Common myeloid progenitor, CD34-positive (primary cell): ENCODE results near the gene USP32.
"Not testable (repeated sequence)": the region's sequence is repeated elsewhere in the genome, so short reads cannot be mapped to it uniquely, and the experiment has no call there.

ENCODE experiments used
- CTCF ChIA-PET: fragments of 350-600 bp; sonication (Branson Sonifier 250); formaldehyde crosslinking; loops from one replicate; lab custom pipeline; 2021; ENCODE audit warnings: antibody characterized with exemption; lab: Charles Lee
- POLR2A ChIA-PET: fragments of 350-600 bp; sonication (Branson Sonifier 250); formaldehyde crosslinking; loops from one replicate; lab custom pipeline; 2021; ENCODE audit warnings: antibody characterized with exemption; lab: Charles Lee
- DNase-seq, 3 donors: peaks; one replicate each; pipeline versions ENCODE4 v3.0.0 to v3.0.0-alpha.2; 2013
- H3K27ac ChIP-seq, 2 experiments: 1 replicate in 1 of 2; 2 replicates in 1 of 2; pipeline ENCODE4 v1.7.0; 2013; ENCODE audit warnings: inconsistent platforms in 2 of 2, low read length in 2 of 2, mild to moderate bottlenecking in 2 of 2, low read depth in 1 of 2, moderate library complexity in 1 of 2; ENCODE audit not compliant: severe bottlenecking in 2 of 2, insufficient read depth in 1 of 2, poor library complexity in 1 of 2
- H3K27me3 ChIP-seq, 5 experiments: replicated peaks in 2 of 5; 1 replicate in 3 of 5; 2 replicates in 2 of 5; pipeline versions ENCODE4 v1.6.1 to v1.7.0; 2013; ENCODE audit warnings: low read length in 4 of 5, mild to moderate bottlenecking in 2 of 5, moderate library complexity in 2 of 5, inconsistent platforms in 1 of 5; ENCODE audit not compliant: insufficient read depth in 5 of 5, control insufficient read depth in 4 of 5
- H3K36me3 ChIP-seq, 4 experiments: 1 replicate in 2 of 4; 2 replicates in 2 of 4; pipeline versions ENCODE4 v1.6.1 to v1.7.0; 2013; ENCODE audit warnings: low read length in 3 of 4, control low read depth in 1 of 4, mild to moderate bottlenecking in 1 of 4; ENCODE audit not compliant: control insufficient read depth in 4 of 4, insufficient read depth in 4 of 4
- H3K4me1 ChIP-seq, 4 experiments: 1 replicate in 3 of 4; 2 replicates in 1 of 4; pipeline versions ENCODE4 v1.6.1 to v1.7.1; 2013; ENCODE audit warnings: low read length in 3 of 4, mild to moderate bottlenecking in 3 of 4, control low read depth in 1 of 4, inconsistent platforms in 1 of 4, moderate library complexity in 1 of 4; ENCODE audit not compliant: control insufficient read depth in 4 of 4, insufficient read depth in 4 of 4; ENCODE audit errors: control extremely low read depth in 1 of 4
- H3K4me3 ChIP-seq, 7 experiments: 1 replicate in 4 of 7; 2 replicates in 3 of 7; pipeline versions ENCODE4 v1.5.1 to v1.7.0; 2013; ENCODE audit warnings: mild to moderate bottlenecking in 7 of 7, low read length in 6 of 7, moderate library complexity in 6 of 7, inconsistent platforms in 2 of 7, low read depth in 2 of 7, control low read depth in 1 of 7; ENCODE audit not compliant: insufficient read depth in 4 of 7, control insufficient read depth in 1 of 7; ENCODE audit errors: extremely low read depth in 1 of 7
- H3K9me3 ChIP-seq, 5 experiments: 1 replicate in 4 of 5; 2 replicates in 1 of 5; pipeline versions ENCODE4 v1.6.1 to v1.7.1; 2013; ENCODE audit warnings: low read length in 4 of 5, mild to moderate bottlenecking in 2 of 5, inconsistent platforms in 1 of 5, low read depth in 1 of 5, moderate library complexity in 1 of 5; ENCODE audit not compliant: control insufficient read depth in 4 of 5, insufficient read depth in 2 of 5; ENCODE audit errors: control extremely low read depth in 1 of 5
- WGBS: methylation state at CpG from one replicate; pipeline ENCODE4 v1.1.5; 2013; ENCODE audit not compliant: insufficient coverage; 5-methylcytosine and 5-hydroxymethylcytosine counted together

USP32 gene

DNA sequence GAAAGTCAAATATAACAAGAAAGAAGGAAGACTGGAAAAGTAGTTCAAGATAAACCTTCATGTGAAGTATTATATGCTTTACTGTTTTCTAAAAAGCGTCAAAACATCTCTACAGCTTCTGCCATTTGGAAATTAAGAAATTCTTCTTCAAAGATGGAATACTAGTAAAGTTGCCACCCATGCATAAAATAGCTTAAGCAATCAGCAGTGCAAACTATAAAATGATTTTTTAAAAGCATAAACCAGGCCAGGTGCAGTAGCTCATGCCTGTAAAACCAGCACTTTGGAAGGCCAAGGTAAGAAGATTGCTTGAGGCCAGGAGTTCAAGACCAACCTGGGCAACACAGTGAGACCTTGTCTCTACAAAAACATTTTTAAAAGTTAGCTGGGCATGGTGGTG, 68.2 kb downstream of the USP32 start:
- Histone ChIP-seq H3K4me1 (no peaks in the 10 kb centered on the region), H3K9me3 (peaks cover 0 to 10% (median 0%) of the 10 kb centered on the region in 5 experiments), H3K27ac (no peak overlapping the region), H3K36me3 (peaks cover 2 to 13% (median 7%) of the 10 kb centered on the region in 4 experiments), H3K27me3 (no peaks in the 10 kb centered on the region), H3K4me3 (no peak overlapping the region)
- ChIA-PET CTCF (interaction anchor here (1.2 kb wide), 1 partner anchor 9 kb away, joined by 3 read pairs; no protein-coding TSS in a partner anchor), POLR2A (no interaction called here)
- DNase-seq = no peak
- WGBS = 100% methylated on average over 1 of the region's 1 CpG

DNA sequence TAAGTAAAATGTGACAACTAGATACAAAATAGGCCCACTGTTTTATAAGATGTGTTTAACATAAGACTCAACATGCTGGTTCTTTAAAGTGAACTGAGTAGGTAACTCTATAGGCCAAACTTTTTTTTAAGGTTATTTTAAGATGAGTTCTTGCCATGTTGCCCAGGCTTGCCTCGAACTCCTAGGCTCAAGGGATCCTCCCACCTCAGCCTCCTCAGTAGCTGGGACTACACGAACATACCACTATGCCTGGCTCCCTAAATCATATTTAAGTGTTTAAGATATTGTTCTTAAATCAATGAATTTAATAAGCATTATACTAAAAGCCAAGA, 69.9 kb downstream of the USP32 start:
- Histone ChIP-seq H3K36me3 (no peaks in the 10 kb centered on the region), H3K4me3 (no peak overlapping the region), H3K4me1 (no peaks in the 10 kb centered on the region), H3K9me3 (no peaks in the 10 kb centered on the region), H3K27ac (no peak overlapping the region), H3K27me3 (no peaks in the 10 kb centered on the region)
- no peak for DNase-seq
- ChIA-PET POLR2A (no interaction called here), CTCF (no interaction called here)
- WGBS = no CpG with 5 or more reads among the region's 2 CpGs

DNA sequence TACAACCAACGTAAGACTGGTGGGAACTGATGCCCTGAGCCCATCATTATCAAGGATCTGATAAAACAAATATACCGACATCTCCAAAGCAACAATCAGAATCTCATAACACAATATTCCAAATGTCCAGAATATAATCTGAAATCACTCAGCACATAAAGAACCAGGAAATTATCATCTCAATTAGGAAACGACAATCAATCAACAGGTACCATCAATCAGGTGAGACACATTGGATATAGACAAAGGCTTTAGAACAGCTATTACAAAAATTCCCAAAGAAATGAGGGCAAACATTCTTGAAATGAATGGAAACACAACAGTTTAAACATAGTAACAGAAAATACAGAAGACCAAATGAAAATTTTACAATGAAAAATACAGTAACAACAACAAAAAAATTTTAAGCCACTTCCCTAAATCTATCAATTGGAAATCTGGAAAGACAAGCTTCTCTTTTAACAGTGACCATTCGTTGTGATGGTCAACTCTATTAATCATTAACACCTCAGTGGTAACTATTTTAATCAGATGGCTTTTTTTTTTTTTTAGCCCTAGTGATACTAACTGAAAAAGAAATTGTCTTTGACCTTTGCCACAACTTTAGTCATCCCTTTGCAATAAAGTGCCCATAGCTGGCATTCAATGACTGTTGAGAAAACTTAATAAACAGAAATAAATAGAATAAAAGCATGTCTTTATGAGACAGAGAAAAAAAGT, 70.4 kb downstream of the USP32 start:
- no peak overlapping the region for H3K4me3 ChIP-seq
- no peak overlapping the region for H3K27ac ChIP-seq
- H3K4me1 ChIP-seq = no peaks in the 10 kb centered on the region
- ChIA-PET CTCF (no interaction called here), POLR2A (interaction anchor here (0.6 kb wide), 1 partner anchor 18 kb away, joined by 5 read pairs; no protein-coding TSS in a partner anchor)
- H3K27me3 ChIP-seq = no peaks in the 10 kb centered on the region
- no peaks in the 10 kb centered on the region for H3K36me3 ChIP-seq
- H3K9me3 ChIP-seq = no peaks in the 10 kb centered on the region
- 100% methylated on average over 2 of the region's 4 CpGs for WGBS
- DNase-seq = no peak

DNA sequence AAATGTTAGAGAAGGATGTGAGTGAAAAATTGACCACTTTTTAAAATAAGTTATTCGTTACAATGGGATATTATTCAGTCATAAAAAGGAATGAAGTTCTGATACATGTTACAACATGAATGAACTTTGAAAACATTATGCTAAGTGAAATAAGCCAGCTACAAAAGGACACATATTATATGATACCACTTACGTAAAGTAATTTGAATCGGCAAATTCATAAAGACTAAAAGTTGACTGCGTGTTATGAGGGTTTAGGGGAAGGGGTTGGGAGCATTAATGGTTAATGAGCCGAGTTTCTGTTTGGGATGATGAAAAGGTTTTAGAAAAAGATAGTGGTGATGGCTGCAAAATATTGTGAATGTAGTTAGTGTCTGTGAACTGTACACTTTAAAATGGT, 73.1 kb downstream of the USP32 start:
- WGBS = 100% methylated on average over 2 of the region's 5 CpGs
- ChIA-PET POLR2A (no interaction called here), CTCF (interaction anchor here (1.0 to 1.3 kb wide), 2 partner anchors 11 to 13 kb away, joined by 3 to 5 read pairs; no protein-coding TSS in a partner anchor)
- no peak for DNase-seq
- H3K27ac ChIP-seq = no peak overlapping the region
- H3K4me1 ChIP-seq = peaks cover 0 to 3% (median 0%) of the 10 kb centered on the region in 4 experiments
- H3K9me3 ChIP-seq = no peaks in the 10 kb centered on the region
- H3K36me3 ChIP-seq = no peaks in the 10 kb centered on the region
- H3K4me3 ChIP-seq = no peak overlapping the region
- no peaks in the 10 kb centered on the region for H3K27me3 ChIP-seq

DNA sequence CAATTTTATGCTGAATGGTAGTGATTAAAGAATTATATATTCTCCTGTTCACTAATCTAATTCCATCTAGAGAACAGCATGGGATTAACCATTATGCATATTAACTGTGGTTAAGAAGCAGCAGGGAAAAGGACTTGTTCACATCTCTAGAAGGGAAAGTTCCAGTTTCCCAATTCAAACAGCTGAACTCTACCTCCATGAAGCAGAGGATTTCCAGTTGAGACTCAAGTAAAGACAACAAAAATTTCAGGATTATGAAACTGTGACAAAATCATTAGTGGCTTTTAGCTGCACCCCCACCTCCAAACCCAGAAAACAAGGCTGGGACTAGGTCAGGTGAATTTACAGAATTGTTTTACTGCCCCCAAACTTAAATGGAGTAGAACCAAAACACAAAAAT, 73.6 kb downstream of the USP32 start:
- H3K27me3 ChIP-seq = no peaks in the 10 kb centered on the region
- H3K9me3 ChIP-seq = no peaks in the 10 kb centered on the region
- H3K4me1 ChIP-seq = peaks cover 0 to 3% (median 0%) of the 10 kb centered on the region in 4 experiments
- DNase-seq = no peak
- POLR2A ChIA-PET = no interaction called here
- CTCF ChIA-PET = interaction anchor here (0.8 to 1.3 kb wide), 3 partner anchors 10 to 12 kb away, joined by 3 to 5 read pairs (median 3); no protein-coding TSS in a partner anchor
- H3K27ac ChIP-seq = no peak overlapping the region
- no peak overlapping the region for H3K4me3 ChIP-seq
- no peaks in the 10 kb centered on the region for H3K36me3 ChIP-seq

DNA sequence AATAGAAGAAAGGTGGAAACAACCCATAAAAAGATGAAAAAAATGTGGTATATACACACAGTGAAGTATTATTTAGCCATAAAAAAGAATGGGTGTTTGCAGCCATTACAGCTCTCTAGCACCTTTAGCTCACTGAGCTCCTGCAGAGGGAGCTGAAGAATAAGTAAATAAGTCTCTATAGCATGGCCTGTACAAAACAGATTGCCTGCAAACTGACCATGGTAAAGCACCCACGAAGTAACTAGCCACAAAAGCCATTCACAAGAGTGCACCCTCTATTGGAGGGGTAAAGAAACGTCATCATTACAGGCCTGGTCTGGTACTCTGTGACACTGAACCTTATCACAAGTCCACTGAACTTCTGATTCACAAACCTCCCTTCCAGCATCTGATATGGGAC, 76.3 kb downstream of the USP32 start:
- Histone ChIP-seq H3K4me1 (peaks cover 0 to 3% (median 0%) of the 10 kb centered on the region in 4 experiments), H3K27me3 (no peaks in the 10 kb centered on the region), H3K27ac (no peak overlapping the region), H3K36me3 (peaks cover 0 to 7% (median 0%) of the 10 kb centered on the region in 4 experiments), H3K4me3 (no peak overlapping the region), H3K9me3 (no peaks in the 10 kb centered on the region)
- 100% methylated on average over 2 of the region's 2 CpGs for WGBS
- DNase-seq = peak in 1 of 3 donors; percentile 1
- ChIA-PET CTCF (interaction anchor here (0.7 to 0.9 kb wide), 2 partner anchors 103 to 927 kb away, joined by 3 read pairs; no protein-coding TSS in a partner anchor), POLR2A (no interaction called here)

DNA sequence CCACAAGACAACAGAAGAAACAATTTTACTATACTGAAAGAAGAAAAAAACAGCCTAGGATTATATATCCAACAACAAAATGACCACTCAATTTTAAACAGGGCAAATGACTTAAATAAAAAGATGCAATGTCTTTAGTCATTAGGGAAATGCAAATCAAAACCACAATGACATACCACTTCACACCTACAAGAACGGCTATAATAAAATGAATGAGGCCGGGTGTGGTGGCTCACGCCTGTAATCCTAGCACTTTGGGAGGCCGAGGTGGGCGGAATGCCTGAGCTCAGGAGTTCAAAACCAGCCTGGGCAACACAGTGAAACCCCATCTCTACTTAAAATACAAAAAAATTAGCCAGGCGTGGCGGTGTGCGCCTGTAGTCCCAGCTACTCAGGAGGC, 77.0 kb downstream of the USP32 start:
- H3K9me3 ChIP-seq, H3K4me3 ChIP-seq, H3K27ac ChIP-seq, H3K36me3 ChIP-seq, H3K4me1 ChIP-seq, H3K27me3 ChIP-seq, POLR2A ChIA-PET: not testable (repeated sequence)
- peak in 2 of 3 donors; percentile 15 to 23 for DNase-seq
- CTCF ChIA-PET = interaction anchor here (0.7 kb wide), 1 partner anchor 927 kb away, joined by 3 read pairs; no protein-coding TSS in a partner anchor
- 87% methylated on average over 8 of the region's 8 CpGs for WGBS
